ENCODE data around the gene IGFL4.

IGFL4 gene

DNA sequence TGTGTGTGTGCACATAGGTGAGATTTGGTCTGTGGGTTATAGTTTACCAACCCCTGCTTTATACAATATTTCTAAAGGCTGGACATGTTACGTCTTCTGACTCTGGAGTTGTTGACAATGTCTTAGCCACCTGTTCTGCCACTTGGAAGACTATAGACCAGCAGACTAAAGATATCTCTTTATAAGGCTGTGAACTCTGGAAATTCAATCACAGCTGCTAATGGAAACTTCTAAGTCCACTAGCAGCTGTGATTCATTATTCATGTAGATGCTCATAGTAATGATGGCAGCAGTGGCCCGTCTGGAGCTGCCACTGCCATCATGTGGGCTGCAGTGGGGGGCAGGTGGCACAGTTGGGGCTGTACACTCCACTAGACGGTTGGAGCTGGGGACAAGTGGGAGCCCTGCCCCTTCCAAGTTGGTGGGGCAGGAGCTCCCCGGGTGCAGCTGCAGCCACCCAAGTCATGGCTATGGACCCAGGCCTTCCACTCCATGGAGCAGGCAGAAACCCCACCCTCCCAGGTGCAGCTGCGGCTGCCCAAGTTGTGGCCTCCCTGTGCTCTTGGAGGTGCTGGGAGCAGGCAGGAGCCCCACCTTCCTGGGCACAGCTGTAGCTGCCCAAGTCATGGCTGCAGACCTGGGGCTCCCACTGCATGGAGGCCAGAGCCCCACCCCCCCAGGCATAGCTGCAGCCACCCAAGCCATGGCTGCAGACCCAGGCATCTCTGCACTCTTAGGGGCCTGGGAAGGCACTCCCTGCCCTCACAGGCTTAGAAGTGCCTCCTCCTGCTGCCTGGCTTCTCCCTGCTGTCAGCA lies 8.8 kb downstream of the IGFL4 start:
- no peak overlapping the region for H3K4me3 ChIP-seq (ENCODE audit: low read depth, low read length)
- TF ChIP-seq, protein P1, sequence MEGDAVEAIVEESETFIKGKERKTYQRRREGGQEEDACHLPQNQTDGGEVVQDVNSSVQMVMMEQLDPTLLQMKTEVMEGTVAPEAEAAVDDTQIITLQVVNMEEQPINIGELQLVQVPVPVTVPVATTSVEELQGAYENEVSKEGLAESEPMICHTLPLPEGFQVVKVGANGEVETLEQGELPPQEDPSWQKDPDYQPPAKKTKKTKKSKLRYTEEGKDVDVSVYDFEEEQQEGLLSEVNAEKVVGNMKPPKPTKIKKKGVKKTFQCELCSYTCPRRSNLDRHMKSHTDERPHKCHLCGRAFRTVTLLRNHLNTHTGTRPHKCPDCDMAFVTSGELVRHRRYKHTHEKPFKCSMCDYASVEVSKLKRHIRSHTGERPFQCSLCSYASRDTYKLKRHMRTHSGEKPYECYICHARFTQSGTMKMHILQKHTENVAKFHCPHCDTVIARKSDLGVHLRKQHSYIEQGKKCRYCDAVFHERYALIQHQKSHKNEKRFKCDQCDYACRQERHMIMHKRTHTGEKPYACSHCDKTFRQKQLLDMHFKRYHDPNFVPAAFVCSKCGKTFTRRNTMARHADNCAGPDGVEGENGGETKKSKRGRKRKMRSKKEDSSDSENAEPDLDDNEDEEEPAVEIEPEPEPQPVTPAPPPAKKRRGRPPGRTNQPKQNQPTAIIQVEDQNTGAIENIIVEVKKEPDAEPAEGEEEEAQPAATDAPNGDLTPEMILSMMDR (IDR thresholded peaks at IDR 0.05; ENCODE audit: insufficient read depth, low read length, missing control alignments) = no peak
- ChIA-PET CTCF (interaction anchor here (1.0 to 23.4 kb wide), 6 partner anchors 11 to 234 kb away, joined by 3 to 523 read pairs (median 11); no protein-coding TSS in a partner anchor), POLR2A (interaction anchor here (0.7 kb wide), 1 partner anchor 1142 kb away, joined by 3 read pairs; no protein-coding TSS in a partner anchor)
- no peak for DNase-seq (ENCODE audit: low read depth, low spot score)

DNA sequence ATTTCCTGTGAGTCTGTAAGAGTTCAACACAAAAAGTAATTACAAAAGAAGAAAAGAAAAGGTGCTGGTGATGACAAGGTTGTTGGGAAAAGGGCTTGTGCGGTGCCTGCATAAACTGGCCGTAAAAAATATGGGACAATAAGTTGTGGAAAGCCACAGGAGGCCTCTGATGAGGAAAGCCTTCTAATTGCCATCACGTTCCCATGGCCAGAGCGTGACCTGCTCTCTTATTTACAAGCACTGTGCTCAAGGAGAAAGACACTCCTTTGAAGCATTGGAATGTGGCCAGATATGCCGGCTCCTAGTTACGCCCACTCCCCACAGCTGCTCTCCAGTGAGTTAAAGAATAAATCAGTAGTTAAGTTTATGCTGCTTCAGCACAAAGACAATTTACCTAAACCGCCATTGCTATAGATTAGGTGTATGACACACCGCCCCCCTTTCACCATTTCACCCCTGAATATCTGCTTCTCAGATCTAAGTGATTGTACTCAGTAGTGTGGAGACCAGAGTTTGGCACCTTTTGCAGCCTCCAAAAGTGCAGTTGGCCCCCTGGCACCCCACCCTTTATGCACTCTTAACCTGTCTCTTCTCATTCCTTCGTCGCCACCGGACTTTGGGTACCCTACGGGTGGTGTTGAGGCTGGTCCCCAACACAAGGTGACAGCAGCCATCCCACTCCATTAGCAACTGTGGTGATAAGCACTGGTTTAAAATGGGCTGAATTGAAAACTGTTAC lies 9.8 kb downstream of the IGFL4 start:
- POLR2A ChIA-PET = no interaction called here
- CTCF ChIA-PET = interaction anchor here (4.8 to 23.4 kb wide), 3 partner anchors 49 to 235 kb away, joined by 27 to 523 read pairs (median 207); no protein-coding TSS in a partner anchor
- TF ChIP-seq, protein P1 (IDR thresholded peaks at IDR 0.05; ENCODE audit: insufficient read depth, low read length, missing control alignments) = no peak
- H3K4me3 ChIP-seq (ENCODE audit: low read depth, low read length) = no peak overlapping the region
- DNase-seq (ENCODE audit: low read depth, low spot score) = no peak

DNA sequence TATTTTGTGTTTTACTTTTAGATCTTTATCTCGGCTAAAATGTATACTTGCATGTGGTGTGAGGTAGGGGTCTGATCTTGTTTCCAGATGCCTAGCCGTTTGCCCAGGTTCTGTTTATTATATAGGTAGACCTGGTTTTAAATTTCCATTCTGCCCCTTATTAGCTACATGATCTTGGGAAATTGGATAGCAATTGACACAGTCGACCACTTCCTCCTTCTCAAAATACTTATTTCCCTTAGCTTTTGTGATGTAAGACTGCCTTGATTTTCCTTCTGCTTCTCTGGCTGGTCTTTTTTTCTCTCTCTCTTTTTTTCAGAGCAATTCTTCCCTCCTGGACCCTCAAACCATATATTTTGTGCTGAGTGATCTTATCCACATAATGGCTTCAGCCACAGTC lies 15.0 kb downstream of the IGFL4 start:
- H3K4me3 ChIP-seq (ENCODE audit: low read depth, low read length) = no peak overlapping the region
- no peak for DNase-seq (ENCODE audit: low read depth, low spot score)
- TF ChIP-seq, protein P1 (IDR thresholded peaks at IDR 0.05; ENCODE audit: insufficient read depth, low read length, missing control alignments) = no peak
- CTCF ChIA-PET = interaction anchor here (0.9 to 23.4 kb wide), 13 partner anchors 8 to 258 kb away, joined by 3 to 523 read pairs (median 39); partner anchors contain the start of gene IGFL4
- POLR2A ChIA-PET = interaction anchor here (1.3 kb wide), 1 partner anchor 31 kb away, joined by 3 read pairs; the partner anchor contains the start of gene CCDC61

- TF ChIP-seq, protein P1 (IDR thresholded peaks at IDR 0.05; ENCODE audit: insufficient read depth, low read length, missing control alignments) = no peak
- ChIA-PET POLR2A (no interaction called here), CTCF (interaction anchor here (0.9 to 23.4 kb wide), 6 partner anchors 10 to 242 kb away, joined by 3 to 523 read pairs (median 10); no protein-coding TSS in a partner anchor)
- no peak overlapping the region for H3K4me3 ChIP-seq (ENCODE audit: low read depth, low read length)
- DNase-seq (ENCODE audit: low read depth, low spot score) = no peak
Observed at GRCh38 chr19:46023311-46023779, 17.5 kb downstream of the IGFL4 start.

DNA sequence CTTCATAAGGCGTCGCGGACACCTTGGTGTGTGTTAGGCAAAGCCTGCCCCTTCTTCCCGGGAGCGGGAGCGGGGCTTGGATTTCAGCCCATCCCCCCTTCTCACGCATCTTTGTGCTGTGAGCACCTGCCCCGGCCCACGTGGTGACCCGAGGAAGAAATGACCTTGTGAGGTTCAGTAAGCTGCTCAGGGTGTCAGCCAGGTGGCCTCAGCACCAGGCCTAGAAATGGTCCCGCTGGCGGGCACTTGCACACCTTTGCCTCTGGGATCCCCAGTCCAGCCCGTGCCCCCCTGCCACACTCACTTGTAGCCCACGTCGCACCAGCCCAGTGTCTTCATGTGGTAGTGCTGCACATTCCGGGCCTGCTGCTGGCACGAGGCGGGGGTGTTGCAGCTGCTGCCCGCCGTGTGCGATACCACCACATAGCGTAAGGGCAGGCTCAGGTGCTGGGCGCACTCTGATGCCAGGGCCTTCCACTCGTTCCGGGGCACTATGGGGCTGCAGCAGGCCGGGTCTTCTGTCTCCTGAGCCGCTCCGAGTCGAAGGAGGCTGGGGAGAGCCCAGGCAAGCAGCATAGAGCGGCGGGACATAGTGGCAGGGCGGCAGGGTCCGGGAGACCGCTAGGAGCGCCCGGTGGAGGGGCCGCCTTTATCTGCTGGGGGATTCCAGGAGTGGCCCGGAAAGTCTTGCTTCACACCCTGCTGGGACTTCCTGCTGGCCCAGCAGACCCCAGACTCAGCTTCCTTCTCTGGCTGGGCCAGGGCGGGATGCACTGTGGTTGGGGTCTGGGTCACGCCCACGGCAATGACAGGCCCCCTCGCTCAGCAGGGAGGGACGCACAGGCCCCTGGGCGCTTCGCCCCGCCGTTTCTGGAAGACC lies 18.1 kb downstream of the IGFL4 start, which contains the start of gene PGLYRP1:
Gene PGLYRP1, minus strand, starts transcription at position 623 of the 880 bp plus-strand sequence. Its CDS starts 32 bp downstream, at position 591.
- H3K4me3 ChIP-seq (ENCODE audit: low read depth, low read length) = no peak within 1 kb of the TSS
- ChIA-PET CTCF (interaction anchor here (0.9 to 23.4 kb wide), 6 partner anchors 11 to 242 kb away, joined by 3 to 523 read pairs (median 10); no protein-coding TSS in a partner anchor), POLR2A (no interaction called here)
- DNase-seq (ENCODE audit: low read depth, low spot score) = no peak
- TF ChIP-seq, protein P1 (IDR thresholded peaks at IDR 0.05; ENCODE audit: insufficient read depth, low read length, missing control alignments) = no peak
